ENCODE results near the gene ELN. TPM values are rescaled to one million over a fixed set of nuclear protein-coding genes. Genes with fewer than 3 reads are reported as not detected.
A peak's percentile ranks its signal among the peaks of the same experiment; 100 is the strongest.

The ELN gene
- total and polyA plus RNA-seq, 2 donors (not counting 1 experiment from before 2014, with no cell fraction given), result 2.1 to 11.0 TPM

DNA sequence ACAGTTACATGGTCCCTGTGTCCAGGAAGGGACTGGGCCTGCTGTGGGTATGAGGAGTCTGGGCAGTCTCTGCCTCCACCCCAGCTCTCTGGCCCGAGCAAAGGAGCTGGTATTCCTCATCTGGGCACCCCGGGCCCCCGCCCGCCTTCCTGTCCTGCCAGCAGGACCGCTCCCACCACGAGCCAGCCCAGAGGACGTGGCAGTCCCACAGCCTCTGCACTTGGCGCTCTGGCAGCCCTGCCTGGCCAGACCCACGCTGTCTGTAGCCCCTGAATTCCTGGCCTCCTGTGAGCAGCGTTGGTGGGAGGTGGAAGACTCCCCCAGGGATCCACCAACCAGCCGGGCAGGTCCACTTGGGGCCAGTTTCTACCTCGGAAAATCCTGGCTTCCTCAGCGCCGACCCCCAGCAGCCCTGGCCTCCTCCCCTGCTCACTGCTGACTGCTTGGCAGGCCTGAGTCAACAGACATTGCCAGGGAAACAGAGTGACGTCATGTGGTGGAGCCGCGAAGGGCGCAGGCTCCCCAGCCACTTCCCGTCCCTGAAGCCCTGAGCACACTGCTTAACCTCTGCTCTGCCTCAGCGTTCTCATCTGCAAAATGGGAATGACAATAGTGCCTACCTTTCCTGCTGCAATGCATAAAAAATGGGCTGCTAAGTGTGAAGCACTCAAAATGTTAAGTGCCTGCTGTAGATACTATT, 34.0 kb downstream of the ELN start:
- no peak for TF ChIP-seq EZH2 (IDR thresholded peaks at IDR 0.05; ENCODE audit: low read length, missing control alignments)
- TF ChIP-seq CTCF (conservative IDR thresholded peaks at IDR 0.05 in 1 of 2, IDR thresholded peaks at IDR 0.05 in 1 of 2; ENCODE audit: low read depth in 1 of 2, low read length in 2 of 2), result no peak
- H3K9me3 ChIP-seq (ENCODE audit: control insufficient read depth, insufficient read depth, low read depth, low read length), result no peaks in the 10 kb centered on the region
- peak overlapping the region; percentile 93 for H3K27ac ChIP-seq (ENCODE audit: insufficient read depth, low read length)
- DNase-seq (ENCODE audit: low read depth in 2 of 2), result peak; percentile 90 to 96
- no peaks in the 10 kb centered on the region for H3K36me3 ChIP-seq (ENCODE audit: control insufficient read depth, insufficient read depth, low read length)
- H3K4me2 ChIP-seq (ENCODE audit: extremely low read depth, insufficient read depth, low read length), result peak overlapping the region; percentile 73
- H3K4me1 ChIP-seq (ENCODE audit: control insufficient read depth, extremely low read depth, insufficient read depth, low read length), result peaks cover 4% of the 10 kb centered on the region
- H3K4me3 ChIP-seq (replicated peaks in 1 of 4; ENCODE audit: control extremely low read depth in 1 of 4, insufficient read depth in 1 of 4, low read depth in 3 of 4, low read length in 4 of 4), result peak overlapping the region in 2 of 4 experiments; percentile 16 to 38
- H3K79me2 ChIP-seq (ENCODE audit: control insufficient read depth, insufficient read depth, low read length), result no peaks in the 10 kb centered on the region
- no peaks in the 10 kb centered on the region for H4K20me1 ChIP-seq (ENCODE audit: control insufficient read depth, extremely low read depth, insufficient read depth, low read length)
- H2AFZ ChIP-seq (ENCODE audit: low read length), result peak overlapping the region; percentile 89
- H3K27me3 ChIP-seq (ENCODE audit: control insufficient read depth, insufficient read depth, low read length), result no peaks in the 10 kb centered on the region
- peak overlapping the region; percentile 80 for H3K9ac ChIP-seq (ENCODE audit: insufficient read depth, low read length)

DNA sequence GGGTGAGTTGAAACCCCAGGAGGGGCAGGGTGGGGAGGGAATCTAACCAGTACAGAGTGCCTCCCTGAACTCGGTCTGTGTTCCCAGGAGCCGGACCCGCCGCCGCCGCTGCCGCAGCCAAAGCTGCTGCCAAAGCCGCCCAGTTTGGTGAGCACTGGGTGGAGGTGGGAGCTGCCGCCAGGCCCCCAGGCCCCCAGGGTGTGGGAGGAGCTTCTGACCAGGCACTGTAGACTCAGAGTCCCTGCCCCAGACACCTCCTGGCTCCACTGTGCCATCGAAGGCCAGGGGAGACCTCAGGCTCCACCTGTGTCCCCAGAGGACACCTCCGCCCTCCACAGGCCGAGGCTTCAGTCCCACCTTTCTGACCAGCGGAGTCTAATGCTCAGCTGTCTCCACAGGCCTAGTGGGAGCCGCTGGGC, 35.3 kb downstream of the ELN start:
- H3K9me3 ChIP-seq (ENCODE audit: control insufficient read depth, insufficient read depth, low read depth, low read length), result no peaks in the 10 kb centered on the region
- H2AFZ ChIP-seq (ENCODE audit: low read length), result no peak overlapping the region
- H4K20me1 ChIP-seq (ENCODE audit: control insufficient read depth, extremely low read depth, insufficient read depth, low read length), result no peaks in the 10 kb centered on the region
- no peak overlapping the region for H3K4me2 ChIP-seq (ENCODE audit: extremely low read depth, insufficient read depth, low read length)
- TF ChIP-seq CTCF (conservative IDR thresholded peaks at IDR 0.05 in 1 of 2, IDR thresholded peaks at IDR 0.05 in 1 of 2; ENCODE audit: low read depth in 1 of 2, low read length in 2 of 2) (no peak), EZH2 (IDR thresholded peaks at IDR 0.05; ENCODE audit: low read length, missing control alignments) (no peak)
- DNase-seq (ENCODE audit: low read depth in 2 of 2), result no peak
- peaks cover 4% of the 10 kb centered on the region for H3K4me1 ChIP-seq (ENCODE audit: control insufficient read depth, extremely low read depth, insufficient read depth, low read length)
- no peaks in the 10 kb centered on the region for H3K27me3 ChIP-seq (ENCODE audit: control insufficient read depth, insufficient read depth, low read length)
- H3K4me3 ChIP-seq (replicated peaks in 1 of 4; ENCODE audit: control extremely low read depth in 1 of 4, insufficient read depth in 1 of 4, low read depth in 3 of 4, low read length in 4 of 4), result no peak overlapping the region
- no peaks in the 10 kb centered on the region for H3K36me3 ChIP-seq (ENCODE audit: control insufficient read depth, insufficient read depth, low read length)
- H3K27ac ChIP-seq (ENCODE audit: insufficient read depth, low read length), result no peak overlapping the region
- H3K79me2 ChIP-seq (ENCODE audit: control insufficient read depth, insufficient read depth, low read length), result no peaks in the 10 kb centered on the region
- H3K9ac ChIP-seq (ENCODE audit: insufficient read depth, low read length), result no peak overlapping the region

- H3K27me3 ChIP-seq (ENCODE audit: control insufficient read depth, insufficient read depth, low read length), result no peaks in the 10 kb centered on the region
- TF ChIP-seq EZH2 (IDR thresholded peaks at IDR 0.05; ENCODE audit: low read length, missing control alignments) (no peak), CTCF (conservative IDR thresholded peaks at IDR 0.05 in 1 of 2, IDR thresholded peaks at IDR 0.05 in 1 of 2; ENCODE audit: low read depth in 1 of 2, low read length in 2 of 2) (no peak)
- no peaks in the 10 kb centered on the region for H3K9me3 ChIP-seq (ENCODE audit: control insufficient read depth, insufficient read depth, low read depth, low read length)
- no peak overlapping the region for H3K4me2 ChIP-seq (ENCODE audit: extremely low read depth, insufficient read depth, low read length)
- H4K20me1 ChIP-seq (ENCODE audit: control insufficient read depth, extremely low read depth, insufficient read depth, low read length), result no peaks in the 10 kb centered on the region
- no peak for DNase-seq (ENCODE audit: low read depth in 2 of 2)
- no peaks in the 10 kb centered on the region for H3K36me3 ChIP-seq (ENCODE audit: control insufficient read depth, insufficient read depth, low read length)
- H3K79me2 ChIP-seq (ENCODE audit: control insufficient read depth, insufficient read depth, low read length), result no peaks in the 10 kb centered on the region
- H3K9ac ChIP-seq (ENCODE audit: insufficient read depth, low read length), result no peak overlapping the region
- no peak overlapping the region for H2AFZ ChIP-seq (ENCODE audit: low read length)
- H3K4me3 ChIP-seq (replicated peaks in 1 of 4; ENCODE audit: control extremely low read depth in 1 of 4, insufficient read depth in 1 of 4, low read depth in 3 of 4, low read length in 4 of 4), result no peak overlapping the region
- H3K27ac ChIP-seq (ENCODE audit: insufficient read depth, low read length), result no peak overlapping the region
- H3K4me1 ChIP-seq (ENCODE audit: control insufficient read depth, extremely low read depth, insufficient read depth, low read length), result peaks cover 4% of the 10 kb centered on the region
These were observed 35.7 kb downstream of the ELN start for GRCh38 chr7:74063646-74064045.

Data from fibroblast of lung (primary cell).